Esophagus muscularis mucosa (tissue), 3 donors: ENCODE measurements around the gene SLC9C1.

Experiments
- EP300 ChIP-seq: sonication (generic); formaldehyde crosslinking; IDR thresholded peaks from one replicate; pipeline ENCODE4 v1.6.1; 2017; ENCODE audit warnings: antibody characterized with exemption
- TF ChIP-seq, protein P1 (sequence below), 3 experiments: fragments of 200-600 bp in 2 of 3; fragments of 450-650 bp in 1 of 3; sonication (generic) in 2 of 3; IDR thresholded peaks; one replicate each; pipeline ENCODE4 v1.5.1; 2017 to 2019; ENCODE audit warnings: antibody characterized with exemption in 3 of 3, mild to moderate bottlenecking in 2 of 3, moderate library complexity in 1 of 3

- TF ChIP-seq EP300 = no peak
- TF ChIP-seq, protein P1, sequence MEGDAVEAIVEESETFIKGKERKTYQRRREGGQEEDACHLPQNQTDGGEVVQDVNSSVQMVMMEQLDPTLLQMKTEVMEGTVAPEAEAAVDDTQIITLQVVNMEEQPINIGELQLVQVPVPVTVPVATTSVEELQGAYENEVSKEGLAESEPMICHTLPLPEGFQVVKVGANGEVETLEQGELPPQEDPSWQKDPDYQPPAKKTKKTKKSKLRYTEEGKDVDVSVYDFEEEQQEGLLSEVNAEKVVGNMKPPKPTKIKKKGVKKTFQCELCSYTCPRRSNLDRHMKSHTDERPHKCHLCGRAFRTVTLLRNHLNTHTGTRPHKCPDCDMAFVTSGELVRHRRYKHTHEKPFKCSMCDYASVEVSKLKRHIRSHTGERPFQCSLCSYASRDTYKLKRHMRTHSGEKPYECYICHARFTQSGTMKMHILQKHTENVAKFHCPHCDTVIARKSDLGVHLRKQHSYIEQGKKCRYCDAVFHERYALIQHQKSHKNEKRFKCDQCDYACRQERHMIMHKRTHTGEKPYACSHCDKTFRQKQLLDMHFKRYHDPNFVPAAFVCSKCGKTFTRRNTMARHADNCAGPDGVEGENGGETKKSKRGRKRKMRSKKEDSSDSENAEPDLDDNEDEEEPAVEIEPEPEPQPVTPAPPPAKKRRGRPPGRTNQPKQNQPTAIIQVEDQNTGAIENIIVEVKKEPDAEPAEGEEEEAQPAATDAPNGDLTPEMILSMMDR (IDR thresholded peaks at IDR 0.05) = peak; percentile 57 to 62 (median 60)
Observed at GRCh38 chr3:112327371-112327951, 33.4 kb upstream of the SLC9C1 start.
